Amniotic stem cell (primary cell): ENCODE measurements around the gene ANKRD11.
"Not testable (repeated sequence)": the region's sequence is repeated elsewhere in the genome, so short reads cannot be mapped to it uniquely, and the experiment has no call there.

ENCODE experiments used
- DNase-seq: peaks from one replicate; lab custom pipeline; 2025; lab: John Stamatoyannopoulos, UW

The ANKRD11 gene

GRCh38 chr16:89280546-89281188, 209.7 kb downstream of the ANKRD11 start:
- DNase-seq: no peak

- no peak for DNase-seq
Observed at GRCh38 chr16:89279666-89280481, 210.5 kb downstream of the ANKRD11 start.

GRCh38 chr16:89278441-89279240, 211.7 kb downstream of the ANKRD11 start:
- no peak for DNase-seq

- DNase-seq: no peak
Observed at GRCh38 chr16:89277641-89278341, 212.6 kb downstream of the ANKRD11 start.

GRCh38 chr16:89277049-89277448, 213.3 kb downstream of the ANKRD11 start:
- no peak for DNase-seq

- DNase-seq: no peak
Observed at GRCh38 chr16:89275837-89276720, 214.3 kb downstream of the ANKRD11 start.

GRCh38 chr16:89275284-89275584, 215.1 kb downstream of the ANKRD11 start:
- no peak for DNase-seq

- no peak for DNase-seq
Observed at GRCh38 chr16:89274561-89275283, 215.6 kb downstream of the ANKRD11 start.

GRCh38 chr16:89273741-89274472, 216.5 kb downstream of the ANKRD11 start:
- no peak for DNase-seq

GRCh38 chr16:89272631-89273030, 217.7 kb downstream of the ANKRD11 start:
- DNase-seq: no peak

- DNase-seq: no peak
Observed at GRCh38 chr16:89270666-89271345, 219.6 kb downstream of the ANKRD11 start.

GRCh38 chr16:89269805-89270665, 220.3 kb downstream of the ANKRD11 start:
- DNase-seq: no peak

GRCh38 chr16:89268987-89269735, 221.2 kb downstream of the ANKRD11 start:
- no peak for DNase-seq

GRCh38 chr16:89268585-89268984, 221.8 kb downstream of the ANKRD11 start:
- DNase-seq: no peak

- not testable (repeated sequence) for DNase-seq
Observed at GRCh38 chr16:89267746-89268145, 222.6 kb downstream of the ANKRD11 start.

- no peak for DNase-seq
Observed at GRCh38 chr16:89266521-89267134, 223.7 kb downstream of the ANKRD11 start.

GRCh38 chr16:89265647-89266046, 224.7 kb downstream of the ANKRD11 start:
- no peak for DNase-seq
